HCT116 (cell line): ENCODE measurements around the gene AFTPH. TPM values are rescaled to one million over a fixed set of nuclear protein-coding genes. Genes with fewer than 3 reads are reported as not detected.

Experiments used
- ATAC-seq: fragments of 200-7000 bp; cut with Tn5 transposase; 2 replicates; pipeline ENCODE4 v1.9.1; 2020; ENCODE audit warnings: mild to moderate bottlenecking, moderate library complexity
- BruUV-seq: library from RNA; stranded (reverse); fragments of 400-500 nt; replicated peaks from 2 replicates; lab custom pipeline; 2021; lab: Mats Ljungman, UMichigan
- CTCF ChIA-PET: fragments of 300-600 bp; sonication (Branson Sonifier 250); formaldehyde crosslinking; loops from one replicate; lab custom pipeline; 2021; ENCODE audit warnings: antibody characterized with exemption; lab: Charles Lee
- POLR2A ChIA-PET: fragments of 300-600, 350-600 bp; sonication (Branson Sonifier 250); formaldehyde crosslinking; loops from one replicate; lab custom pipeline; 2021; ENCODE audit warnings: antibody characterized with exemption; lab: Charles Lee
- RAD21 ChIA-PET, 2 experiments: fragments of 300-600 bp; sonication (Branson Sonifier 250); formaldehyde crosslinking; loops; one replicate each; lab custom pipeline; 2023; ENCODE audit warnings: low total read pairs in 2 of 2; ENCODE audit not compliant: uncharacterized antibody in 2 of 2, unreplicated experiment in 2 of 2, low non-redundant PET in 1 of 2; lab: Charles Lee
- DNase-seq: peaks from one replicate; pipeline ENCODE4 v3.0.0-alpha.2; 2010; ENCODE audit warnings: low read depth, low spot score
- H2AFZ ChIP-seq: fragments of 200-600 bp; shearing (Covaris generic), sonication (generic); 2 replicates; pipeline ENCODE4 v1.6.1; 2017; ENCODE audit warnings: low read depth, mixed run types, mixed read lengths, antibody characterized with exemption, low read length; ENCODE audit not compliant: poor library complexity, severe bottlenecking
- H3K27ac ChIP-seq: 2 replicates; pipeline ENCODE4 v1.5.1; 2012; ENCODE audit warnings: low read depth, low read length
- H3K27me3 ChIP-seq: fragments of 200-600 bp; sonication (generic); 2 replicates; pipeline ENCODE4 v1.6.1; 2016; ENCODE audit warnings: mixed run types, low read length, mixed read lengths; ENCODE audit not compliant: insufficient read depth
- H3K36me3 ChIP-seq, 2 experiments: fragments of 200-500 bp in 1 of 2; fragments of 200-600 bp in 1 of 2; sonication (Bioruptor generic) in 1 of 2; sonication (generic) in 1 of 2; 2 replicates each; pipeline versions ENCODE4 v1.5.1 to v1.6.1; 2014 to 2016; ENCODE audit warnings: low read length in 2 of 2, inconsistent platforms in 1 of 2, mixed read lengths in 1 of 2, mixed run types in 1 of 2; ENCODE audit not compliant: insufficient read depth in 2 of 2, control insufficient read depth in 1 of 2
- H3K4me1 ChIP-seq, 2 experiments: fragments of 200-600 bp in 1 of 2; sonication (generic) in 1 of 2; 2 replicates each; pipeline versions ENCODE4 v1.5.1 to v1.6.1; 2012 to 2017; ENCODE audit warnings: low read length in 2 of 2, inconsistent platforms in 1 of 2, mild to moderate bottlenecking in 1 of 2, mixed read lengths in 1 of 2, mixed run types in 1 of 2, moderate library complexity in 1 of 2; ENCODE audit not compliant: insufficient read depth in 2 of 2, control insufficient read depth in 1 of 2
- H3K4me2 ChIP-seq: fragments of 200-600 bp; sonication (generic); 2 replicates; pipeline ENCODE4 v1.6.1; 2017; ENCODE audit warnings: mixed run types, low read length, mixed read lengths
- H3K4me3 ChIP-seq, 2 experiments: fragments of 200-600 bp in 1 of 2; sonication (generic) in 1 of 2; replicated peaks in 1 of 2; 2 replicates each; pipeline ENCODE4 v1.5.1; 2011 to 2016; ENCODE audit warnings: low read length in 2 of 2, control low read depth in 1 of 2, low read depth in 1 of 2, mild to moderate bottlenecking in 1 of 2, mixed read lengths in 1 of 2, mixed run types in 1 of 2
- H3K79me2 ChIP-seq: fragments of 200-600 bp; sonication (generic); 2 replicates; pipeline ENCODE4 v1.6.1; 2017; ENCODE audit warnings: mild to moderate bottlenecking, mixed run types, low read length, moderate library complexity, mixed read lengths; ENCODE audit not compliant: insufficient read depth
- H3K9ac ChIP-seq: fragments of 200-600 bp; sonication (generic); 2 replicates; pipeline ENCODE4 v1.6.1; 2016; ENCODE audit warnings: low read length, mixed read lengths
- H3K9me2 ChIP-seq: fragments of 200-600 bp; sonication (generic), shearing (Covaris generic); 2 replicates; pipeline ENCODE4 v1.6.1; 2017; ENCODE audit warnings: mixed run types, mild to moderate bottlenecking, moderate library complexity; ENCODE audit not compliant: insufficient read depth
- H3K9me3 ChIP-seq, 2 experiments: fragments of 200-500 bp in 1 of 2; fragments of 200-600 bp in 1 of 2; sonication (Bioruptor generic) in 1 of 2; sonication (generic) in 1 of 2; 2 replicates each; pipeline ENCODE4 v1.6.1; 2014 to 2017; ENCODE audit warnings: low read length in 2 of 2, mixed read lengths in 2 of 2, inconsistent platforms in 1 of 2, low read depth in 1 of 2, mild to moderate bottlenecking in 1 of 2, mixed run types in 1 of 2, moderate library complexity in 1 of 2; ENCODE audit not compliant: control insufficient read depth in 1 of 2, insufficient read depth in 1 of 2
- H4K20me1 ChIP-seq: fragments of 200-600 bp; sonication (generic), shearing (Covaris generic); 2 replicates; pipeline ENCODE4 v1.6.1; 2017; ENCODE audit warnings: mixed run types, mild to moderate bottlenecking, moderate library complexity; ENCODE audit not compliant: insufficient read depth
- CTCF ChIP-seq, 3 experiments: fragments of 200-600 bp in 1 of 3; sonication (generic) in 1 of 3; IDR thresholded peaks in 2 of 3; conservative IDR thresholded peaks in 1 of 3; 2 replicates each; pipeline ENCODE4 v1.5.1; 2012 to 2017; ENCODE audit warnings: low read depth in 2 of 3, low read length in 2 of 3, antibody characterized with exemption in 1 of 3, borderline replicate concordance in 1 of 3, control low read depth in 1 of 3, mild to moderate bottlenecking in 1 of 3, mixed read lengths in 1 of 3, mixed run types in 1 of 3, moderate library complexity in 1 of 3; ENCODE audit not compliant: insufficient read depth in 1 of 3
- EZH2 ChIP-seq: fragments of 200-600 bp; sonication (generic); IDR thresholded peaks from 2 replicates; pipeline ENCODE4 v1.6.1; 2017; ENCODE audit warnings: antibody characterized with exemption, mixed run types
- JUND ChIP-seq: IDR thresholded peaks from 2 replicates; pipeline ENCODE4 v1.6.1; 2012
- RAD21 ChIP-seq: IDR thresholded peaks from 2 replicates; pipeline ENCODE4 v1.6.1; 2012; ENCODE audit warnings: low read depth, mild to moderate bottlenecking
- ZBTB33 ChIP-seq: IDR thresholded peaks from 2 replicates; pipeline ENCODE4 v1.6.1; 2011; ENCODE audit warnings: mild to moderate bottlenecking, low read length, moderate library complexity; ENCODE audit not compliant: insufficient replicate concordance; ENCODE audit errors: extremely low read depth
- ZNF274 ChIP-seq: fragments of 200-500 bp; sonication (Bioruptor generic); IDR thresholded peaks from 2 replicates; pipeline ENCODE4 v1.6.1; 2014; ENCODE audit warnings: mild to moderate bottlenecking, low read depth, low read length, inconsistent platforms
- intact Hi-C: fragments of 100-400 bp; cut with micrococcal nuclease; formaldehyde crosslinking; loops from 2 replicates; pipeline ENCODE4 v1.10.0; 2022
- total RNA-seq: library from RNA; stranded (reverse); gene quantifications from one replicate; pipeline ENCODE4 v1.2.1, GENCODE V29; 2021; ENCODE audit not compliant: unreplicated experiment
- TF ChIP-seq, protein P1 (sequence below): IDR thresholded peaks from 2 replicates; pipeline ENCODE4 v1.6.1; 2012

AFTPH gene
- total RNA-seq, 1 experiment from 2014 or later, result 23.6 TPM

DNA sequence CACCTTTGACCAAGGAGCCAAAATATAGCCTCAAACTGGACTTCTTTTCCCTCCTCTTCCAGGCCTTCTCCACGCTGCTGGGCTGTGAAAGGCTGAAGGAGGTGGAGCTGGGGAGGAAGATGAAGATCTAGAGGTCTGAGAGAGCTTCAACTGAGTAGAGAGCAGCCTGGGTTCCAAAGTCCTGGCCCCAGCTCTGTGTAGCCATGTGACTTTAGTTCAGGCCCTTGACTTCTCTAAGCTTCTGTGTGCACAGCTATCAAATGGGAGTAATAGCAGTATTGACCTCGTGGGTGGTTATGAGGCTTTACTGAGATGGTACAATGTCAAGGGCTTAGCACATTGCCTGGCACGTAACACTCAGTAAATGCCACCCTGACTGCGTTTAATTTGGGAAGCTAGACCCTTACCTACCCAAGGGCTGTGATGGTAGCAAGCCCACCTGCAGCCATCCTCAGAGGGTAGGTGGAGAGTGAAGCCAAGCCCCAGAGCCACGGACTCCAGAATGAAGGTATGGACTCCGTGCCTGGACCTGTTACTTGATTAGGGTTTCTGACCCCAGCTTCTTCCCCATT lies 91.2 kb downstream of the AFTPH start (continued):
- TF ChIP-seq EZH2 (no peak), ZNF274 (no peak), JUND (no peak)
- TF ChIP-seq, protein P1, sequence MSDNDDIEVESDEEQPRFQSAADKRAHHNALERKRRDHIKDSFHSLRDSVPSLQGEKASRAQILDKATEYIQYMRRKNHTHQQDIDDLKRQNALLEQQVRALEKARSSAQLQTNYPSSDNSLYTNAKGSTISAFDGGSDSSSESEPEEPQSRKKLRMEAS, result no peak
- TF ChIP-seq, all 23 proteins: peak for 0

GRCh38 chr2:64615844-64616536 lies 91.9 kb downstream of the AFTPH start:
- Histone ChIP-seq H3K4me2 (no peak overlapping the region), H3K9me2 (no peaks in the 10 kb centered on the region), H3K9me3 (no peaks in the 10 kb centered on the region), H3K79me2 (no peaks in the 10 kb centered on the region), H3K9ac (no peak overlapping the region), H3K27ac (no peak overlapping the region), H3K4me1 (no peaks in the 10 kb centered on the region), H3K27me3 (no peaks in the 10 kb centered on the region), H2AFZ (no peak overlapping the region), H4K20me1 (no peaks in the 10 kb centered on the region), H3K36me3 (no peaks in the 10 kb centered on the region), H3K4me3 (no peak overlapping the region)
- ChIA-PET CTCF (interaction anchor here (1.6 kb wide), 1 partner anchor 12 kb away, joined by 4 read pairs; no protein-coding TSS in a partner anchor), RAD21 (interaction anchor here in 1 of 2 experiments (0.6 to 0.7 kb wide), 2 partner anchors 22 to 224 kb away, joined by 3 read pairs; no protein-coding TSS in a partner anchor), POLR2A (no interaction called here)
- TF ChIP-seq ZBTB33, result no peak
- peak; percentile 42 for TF ChIP-seq RAD21
- TF ChIP-seq CTCF (IDR thresholded peaks at IDR 0.05 in 2 of 3, conservative IDR thresholded peaks at IDR 0.05 in 1 of 3; ENCODE audit: borderline replicate concordance in 1 of 3, insufficient read depth in 1 of 3, low read depth in 2 of 3, low read length in 2 of 3), result peak in 2 of 3 experiments; percentile 6 to 22; a peak in 1 of 6 replicates
- ATAC-seq (peak; percentile 57; the same call in 1 of the 2 replicates), DNase-seq (no peak)
- no TSS peak for BruUV-seq
- intact Hi-C loops, result no loop called here
